ENCODE data around the gene BOC. TPM values are rescaled to one million over a fixed set of nuclear protein-coding genes. Genes with fewer than 3 reads are reported as not detected.

Gene BOC
- total RNA-seq, 2 experiments from 2014 or later: 0.44 TPM; not detected in 1

- no peak overlapping the region for H3K27ac Mint-ChIP-seq
- DNase-seq: no peak
- H3K4me3 Mint-ChIP-seq: no peak overlapping the region
- H3K27me3 Mint-ChIP-seq: no peaks in the 10 kb centered on the region
- no peaks in the 10 kb centered on the region for H3K9me3 Mint-ChIP-seq
- peaks cover 4% of the 10 kb centered on the region for H3K4me1 Mint-ChIP-seq
- H3K36me3 Mint-ChIP-seq: no peaks in the 10 kb centered on the region
Observed at GRCh38 chr3:113228498-113229286, 17.3 kb downstream of the BOC start.

GRCh38 chr3:113231391-113231790 is 20.0 kb downstream of the BOC start:
- H3K27me3 Mint-ChIP-seq: no peaks in the 10 kb centered on the region
- H3K9me3 Mint-ChIP-seq: no peaks in the 10 kb centered on the region
- no peaks in the 10 kb centered on the region for H3K36me3 Mint-ChIP-seq
- H3K4me1 Mint-ChIP-seq: no peaks in the 10 kb centered on the region
- DNase-seq: no peak
- H3K4me3 Mint-ChIP-seq: no peak overlapping the region
- H3K27ac Mint-ChIP-seq: no peak overlapping the region

- Mint-ChIP-seq H3K27ac (no peak overlapping the region), H3K27me3 (no peaks in the 10 kb centered on the region), H3K4me3 (no peak overlapping the region), H3K4me1 (no peaks in the 10 kb centered on the region), H3K36me3 (no peaks in the 10 kb centered on the region), H3K9me3 (no peaks in the 10 kb centered on the region)
- DNase-seq: no peak
Observed at GRCh38 chr3:113231827-113232253, 20.5 kb downstream of the BOC start.

- Mint-ChIP-seq H3K27me3 (no peaks in the 10 kb centered on the region), H3K9me3 (no peaks in the 10 kb centered on the region), H3K4me1 (no peaks in the 10 kb centered on the region), H3K4me3 (no peak overlapping the region), H3K27ac (no peak overlapping the region), H3K36me3 (no peaks in the 10 kb centered on the region)
- no peak for DNase-seq
Observed at GRCh38 chr3:113232342-113232741, 21.0 kb downstream of the BOC start.

- DNase-seq: no peak
- Mint-ChIP-seq H3K4me1 (no peaks in the 10 kb centered on the region), H3K27me3 (no peaks in the 10 kb centered on the region), H3K4me3 (no peak overlapping the region), H3K27ac (no peak overlapping the region), H3K36me3 (no peaks in the 10 kb centered on the region), H3K9me3 (no peaks in the 10 kb centered on the region)
Observed at GRCh38 chr3:113233497-113233896, 22.1 kb downstream of the BOC start.

- Mint-ChIP-seq H3K9me3 (no peaks in the 10 kb centered on the region), H3K4me3 (no peak overlapping the region), H3K27me3 (no peaks in the 10 kb centered on the region), H3K4me1 (no peaks in the 10 kb centered on the region), H3K27ac (no peak overlapping the region), H3K36me3 (no peaks in the 10 kb centered on the region)
- no peak for DNase-seq
Observed at GRCh38 chr3:113234028-113234427, 22.7 kb downstream of the BOC start.

GRCh38 chr3:113234688-113235260 is 23.4 kb downstream of the BOC start:
- H3K4me3 Mint-ChIP-seq: no peak overlapping the region
- no peaks in the 10 kb centered on the region for H3K4me1 Mint-ChIP-seq
- no peaks in the 10 kb centered on the region for H3K9me3 Mint-ChIP-seq
- H3K36me3 Mint-ChIP-seq: no peaks in the 10 kb centered on the region
- no peak overlapping the region for H3K27ac Mint-ChIP-seq
- no peak for DNase-seq
- no peaks in the 10 kb centered on the region for H3K27me3 Mint-ChIP-seq

- Mint-ChIP-seq H3K36me3 (no peaks in the 10 kb centered on the region), H3K27me3 (peaks cover 8% of the 10 kb centered on the region), H3K27ac (no peak overlapping the region), H3K4me1 (peaks cover 9% of the 10 kb centered on the region), H3K9me3 (no peaks in the 10 kb centered on the region), H3K4me3 (no peak overlapping the region)
- no peak for DNase-seq
Observed at GRCh38 chr3:113238503-113238902, 27.1 kb downstream of the BOC start.

- Mint-ChIP-seq H3K9me3 (no peaks in the 10 kb centered on the region), H3K27ac (no peak overlapping the region), H3K4me1 (peaks cover 10% of the 10 kb centered on the region), H3K4me3 (no peak overlapping the region), H3K27me3 (peaks cover 11% of the 10 kb centered on the region), H3K36me3 (no peaks in the 10 kb centered on the region)
- DNase-seq: no peak
Observed at GRCh38 chr3:113240841-113241240, 29.5 kb downstream of the BOC start.

GRCh38 chr3:113241292-113242095 is 30.1 kb downstream of the BOC start:
- H3K9me3 Mint-ChIP-seq: no peaks in the 10 kb centered on the region
- no peak overlapping the region for H3K4me3 Mint-ChIP-seq
- H3K36me3 Mint-ChIP-seq: no peaks in the 10 kb centered on the region
- peaks cover 11% of the 10 kb centered on the region for H3K27me3 Mint-ChIP-seq
- peak overlapping the region; percentile 27 for H3K27ac Mint-ChIP-seq
- no peak for DNase-seq
- H3K4me1 Mint-ChIP-seq: peaks cover 10% of the 10 kb centered on the region

GRCh38 chr3:113242096-113242581 is 30.8 kb downstream of the BOC start:
- DNase-seq: no peak
- Mint-ChIP-seq H3K36me3 (no peaks in the 10 kb centered on the region), H3K27me3 (peaks cover 11% of the 10 kb centered on the region), H3K9me3 (no peaks in the 10 kb centered on the region), H3K27ac (no peak overlapping the region), H3K4me1 (peaks cover 10% of the 10 kb centered on the region), H3K4me3 (no peak overlapping the region)

- Mint-ChIP-seq H3K27ac (no peak overlapping the region), H3K4me1 (peaks cover 14% of the 10 kb centered on the region), H3K36me3 (no peaks in the 10 kb centered on the region), H3K4me3 (no peak overlapping the region), H3K27me3 (peaks cover 11% of the 10 kb centered on the region), H3K9me3 (no peaks in the 10 kb centered on the region)
- DNase-seq: no peak
Observed at GRCh38 chr3:113243071-113243470, 31.7 kb downstream of the BOC start.

GRCh38 chr3:113243846-113244245 is 32.5 kb downstream of the BOC start:
- DNase-seq: no peak
- no peaks in the 10 kb centered on the region for H3K9me3 Mint-ChIP-seq
- H3K27me3 Mint-ChIP-seq: peaks cover 11% of the 10 kb centered on the region
- no peak overlapping the region for H3K27ac Mint-ChIP-seq
- H3K36me3 Mint-ChIP-seq: no peaks in the 10 kb centered on the region
- no peak overlapping the region for H3K4me3 Mint-ChIP-seq
- H3K4me1 Mint-ChIP-seq: peaks cover 14% of the 10 kb centered on the region

GRCh38 chr3:113245761-113246161 is 34.4 kb downstream of the BOC start:
- Mint-ChIP-seq H3K9me3 (no peaks in the 10 kb centered on the region), H3K4me1 (peaks cover 14% of the 10 kb centered on the region), H3K27me3 (peaks cover 8% of the 10 kb centered on the region), H3K4me3 (no peak overlapping the region), H3K36me3 (no peaks in the 10 kb centered on the region), H3K27ac (no peak overlapping the region)
- DNase-seq: no peak

GRCh38 chr3:113247068-113247467 is 35.7 kb downstream of the BOC start:
- H3K27ac Mint-ChIP-seq: no peak overlapping the region
- no peak for DNase-seq
- H3K4me1 Mint-ChIP-seq: peaks cover 11% of the 10 kb centered on the region
- no peaks in the 10 kb centered on the region for H3K36me3 Mint-ChIP-seq
- no peaks in the 10 kb centered on the region for H3K9me3 Mint-ChIP-seq
- H3K4me3 Mint-ChIP-seq: no peak overlapping the region
- peaks cover 4% of the 10 kb centered on the region for H3K27me3 Mint-ChIP-seq
